Testis (tissue), 2 donors: ENCODE data around the gene C10orf95.

Experiments
- CTCF ChIP-seq, 3 experiments: fragments of 450-650 bp in 2 of 3; fragments of 200-600 bp in 1 of 3; sonication (generic) in 1 of 3; IDR thresholded peaks; one replicate each; pipeline ENCODE4 v1.5.1; 2016 to 2019; ENCODE audit warnings: antibody characterized with exemption in 3 of 3, mild to moderate bottlenecking in 2 of 3, moderate library complexity in 1 of 3
- POLR2A ChIP-seq: fragments of 450-650 bp; IDR thresholded peaks from one replicate; pipeline ENCODE4 v1.6.1; 2017; ENCODE audit warnings: antibody characterized with exemption, mild to moderate bottlenecking, moderate library complexity

DNA sequence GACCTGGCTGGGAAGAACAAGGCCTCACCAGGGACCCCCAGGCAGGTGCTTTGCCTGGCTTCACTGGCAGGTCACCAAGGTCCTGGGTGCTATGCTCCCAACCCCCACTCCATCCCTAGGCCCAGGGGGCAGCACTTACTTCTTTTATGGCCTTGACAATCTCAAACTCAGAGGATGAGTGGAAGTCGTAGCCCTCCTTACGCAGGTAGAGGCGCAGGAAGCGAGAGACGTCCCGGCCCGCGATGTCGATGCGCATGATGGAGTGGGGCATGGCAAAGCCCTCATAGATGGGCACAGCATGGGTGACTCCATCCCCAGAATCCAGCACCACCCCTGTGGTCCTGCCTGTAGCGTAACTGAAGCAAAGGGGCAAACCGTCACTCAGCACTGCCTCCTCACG is 32.7 kb upstream of the C10orf95 start:
- TF ChIP-seq CTCF (IDR thresholded peaks at IDR 0.05) (no peak), POLR2A (no peak)
